Stimulated activated CD4-positive, alpha-beta T cell treated with anti-CD3 and anti-CD28 coated beads, TNF-alpha, amount 100 ng/mL, for 4 hours (primary cell): ENCODE data around the gene ADAD2.

ENCODE experiments used
- DNase-seq, 3 experiments: peaks; one replicate each; pipeline ENCODE4 v3.0.0-alpha.2; 2020; ENCODE audit warnings: low read depth in 3 of 3

The ADAD2 gene

GRCh38 chr16:84190731-84191388 lies at the start of gene ADAD2:
Gene ADAD2, plus strand, starts transcription at chr16:84191157. Its CDS starts 74 bp downstream, at chr16:84191231.
- DNase-seq = no peak

- no peak for DNase-seq
Measured at GRCh38 chr16:84143081-84143480, 47.9 kb upstream of the ADAD2 start.

GRCh38 chr16:84143784-84144199 lies 47.2 kb upstream of the ADAD2 start:
- DNase-seq = no peak

DNA sequence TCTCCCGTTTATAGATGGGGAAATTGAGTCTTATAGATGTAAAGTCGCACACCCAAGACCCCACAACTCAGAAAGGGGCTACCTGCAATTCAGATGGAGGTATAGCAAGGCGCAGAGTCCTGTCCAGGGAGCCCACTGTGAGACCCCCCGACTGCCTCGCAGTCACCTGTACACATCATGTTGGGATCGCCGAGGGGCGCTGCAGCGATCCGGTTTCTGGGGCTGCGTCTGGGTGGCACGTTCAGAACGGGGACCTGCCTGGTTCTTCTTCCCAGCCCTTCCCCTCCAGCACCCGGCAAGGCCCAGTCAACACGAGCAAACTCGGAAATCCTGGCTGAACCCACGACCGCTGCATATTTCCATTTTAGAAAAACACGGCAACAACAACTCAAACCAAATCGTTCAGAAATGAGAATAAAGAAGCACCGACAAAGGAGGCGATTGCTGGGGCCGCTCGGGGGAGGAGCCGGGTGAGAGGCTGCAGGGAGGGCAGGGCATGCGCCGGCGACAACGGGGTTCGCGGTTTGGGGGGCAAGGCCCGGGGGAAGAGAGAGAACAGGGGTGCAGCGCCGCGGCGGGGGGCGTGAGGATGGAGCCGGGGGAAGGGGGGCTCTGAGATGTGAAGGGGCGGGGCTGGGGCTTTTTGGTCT lies 46.6 kb upstream of the ADAD2 start:
- peak in 2 of 3 experiments; percentile 5 to 13 for DNase-seq

- peak; percentile 89 to 92 (median 91) for DNase-seq
Measured at GRCh38 chr16:84144859-84145639, 45.9 kb upstream of the ADAD2 start, which contains the start of the genes DNAAF1 and HSDL1. Gene DNAAF1, plus strand, starts transcription at chr16:84145308. Its CDS starts 133 bp downstream, at chr16:84145441. Gene HSDL1, minus strand, starts transcription at chr16:84145177. Its CDS starts 13,856 bp downstream, at chr16:84131321.

GRCh38 chr16:84150926-84151325 lies 40.0 kb upstream of the ADAD2 start:
- DNase-seq = no peak

GRCh38 chr16:84153660-84154214 lies 37.2 kb upstream of the ADAD2 start:
- no peak for DNase-seq

DNA sequence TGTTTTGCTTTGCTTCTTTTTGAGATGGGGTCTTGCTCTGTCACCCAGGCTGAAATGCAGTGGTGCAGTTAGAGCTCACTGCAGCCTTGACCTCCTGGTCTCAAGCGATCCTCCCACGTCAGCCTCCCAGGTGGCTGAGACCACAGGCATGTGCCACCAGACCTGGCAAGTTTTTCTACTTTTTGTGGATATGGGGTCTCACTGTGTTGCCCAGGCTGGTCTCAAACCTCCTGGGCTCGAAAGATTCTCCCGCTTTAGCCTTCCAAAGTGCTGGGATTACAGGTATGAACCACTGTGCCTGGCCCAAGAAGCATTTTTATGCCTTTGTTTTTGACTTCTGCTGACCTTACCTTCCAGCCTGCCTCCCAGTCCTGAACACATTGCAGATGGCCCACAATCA lies 35.7 kb upstream of the ADAD2 start:
- no peak for DNase-seq

DNA sequence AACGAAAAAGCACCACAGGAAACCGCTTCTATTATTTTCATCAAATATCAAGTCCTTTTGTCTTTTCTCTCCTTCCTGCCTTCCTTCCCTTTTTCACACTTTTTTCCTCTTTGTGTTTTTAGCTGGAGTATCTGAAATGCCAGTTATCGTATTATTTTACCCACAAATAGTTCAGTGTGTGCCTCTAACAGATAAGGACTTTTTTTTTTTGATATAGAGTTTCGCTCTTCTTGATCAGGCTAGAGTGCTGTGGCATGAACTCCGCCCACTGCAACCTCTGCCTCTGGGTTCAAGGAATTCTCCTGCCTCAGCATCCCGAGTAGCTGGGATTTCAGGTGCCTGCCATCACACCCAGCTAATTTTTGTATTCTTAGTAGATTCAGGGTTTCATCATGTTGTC lies 35.2 kb upstream of the ADAD2 start:
- DNase-seq = no peak

DNA sequence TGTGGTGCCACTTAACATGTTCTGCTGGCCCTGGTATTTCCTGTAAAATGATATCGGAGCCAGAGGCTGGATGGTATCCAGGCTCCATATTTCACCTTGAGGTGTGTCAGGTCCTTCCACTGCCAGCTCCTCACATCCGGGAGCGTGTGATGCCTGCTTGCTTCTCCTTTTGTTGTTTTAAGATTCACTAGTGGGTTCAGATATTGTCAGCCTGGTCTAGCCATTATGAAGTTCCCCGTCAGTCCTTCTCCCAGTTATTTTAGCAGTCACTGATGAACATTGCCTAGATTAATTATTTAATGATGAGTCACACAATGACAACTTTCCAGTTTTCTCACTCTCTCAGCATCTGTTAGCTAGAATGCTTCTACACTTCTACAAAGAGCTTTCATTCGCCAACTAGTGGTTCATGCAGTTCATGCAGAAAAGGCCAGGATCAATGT lies 34.6 kb upstream of the ADAD2 start:
- no peak for DNase-seq

DNA sequence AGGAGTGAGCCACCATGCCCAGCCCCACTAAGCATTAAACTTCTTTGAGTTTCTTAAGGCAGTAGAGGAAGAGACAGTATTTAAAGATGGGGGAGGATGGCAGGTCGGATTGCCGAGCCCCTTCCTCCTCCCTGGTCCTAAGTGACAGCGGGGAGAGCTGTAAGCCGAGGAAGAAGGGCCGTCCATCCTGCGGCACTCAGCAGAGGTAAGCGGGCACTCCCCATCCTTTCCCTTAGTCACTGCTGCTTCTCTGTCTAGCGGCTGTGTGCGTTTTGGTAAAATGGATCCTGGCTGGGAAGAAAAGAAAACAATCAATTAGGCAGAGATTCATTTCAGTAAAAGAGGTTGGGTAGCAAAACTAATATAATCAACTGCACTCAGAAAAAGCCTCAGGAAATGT lies 31.9 kb upstream of the ADAD2 start:
- no peak for DNase-seq

- no peak for DNase-seq
Measured at GRCh38 chr16:84159800-84160199, 31.2 kb upstream of the ADAD2 start.

GRCh38 chr16:84161037-84161436 lies 29.9 kb upstream of the ADAD2 start:
- DNase-seq = no peak

- no peak for DNase-seq
Measured at GRCh38 chr16:84161801-84162200, 29.2 kb upstream of the ADAD2 start.

GRCh38 chr16:84165746-84166145 lies 25.2 kb upstream of the ADAD2 start:
- DNase-seq = no peak

DNA sequence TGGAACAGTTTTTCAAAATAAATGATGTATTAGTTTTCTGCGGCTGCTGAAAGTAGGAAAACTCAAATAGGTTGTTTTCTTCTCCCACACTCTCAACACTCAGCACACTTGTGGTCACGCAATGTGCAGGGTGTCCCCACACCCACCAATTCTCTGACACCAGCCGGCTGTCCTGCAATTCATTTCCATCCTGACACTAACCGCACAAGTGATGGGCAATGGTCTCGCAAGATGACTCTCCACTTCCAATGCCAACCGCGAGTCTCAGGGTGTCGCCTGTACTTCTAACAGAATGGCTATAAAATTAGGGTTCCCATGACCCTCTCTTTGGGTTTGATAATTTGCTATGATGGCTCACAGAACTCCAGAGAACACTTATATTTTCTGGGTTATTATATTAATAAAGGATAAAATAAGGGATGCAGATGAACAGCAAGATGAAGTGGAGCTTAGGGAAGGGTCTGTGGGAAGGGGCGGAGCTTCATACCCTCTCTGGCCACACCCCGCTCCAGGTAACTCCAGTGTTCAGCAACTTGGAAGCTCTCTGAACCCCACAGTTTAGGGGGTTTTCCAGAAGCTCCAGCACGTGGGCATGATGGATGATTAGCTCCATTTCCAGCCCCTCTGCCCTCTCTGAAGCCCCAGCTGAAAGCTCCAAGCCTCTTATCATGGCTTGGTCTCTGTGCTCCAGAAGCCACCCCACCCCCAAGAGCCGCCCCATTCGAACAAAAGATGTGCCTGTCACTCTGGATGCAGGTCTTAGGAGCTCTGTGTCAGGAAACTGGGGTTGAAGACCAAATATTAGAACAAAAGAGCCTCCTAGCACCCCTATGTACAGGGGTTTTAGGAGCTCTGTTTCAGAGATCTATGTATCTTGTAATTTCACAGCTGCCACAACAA lies 23.9 kb upstream of the ADAD2 start:
- DNase-seq = no peak

DNA sequence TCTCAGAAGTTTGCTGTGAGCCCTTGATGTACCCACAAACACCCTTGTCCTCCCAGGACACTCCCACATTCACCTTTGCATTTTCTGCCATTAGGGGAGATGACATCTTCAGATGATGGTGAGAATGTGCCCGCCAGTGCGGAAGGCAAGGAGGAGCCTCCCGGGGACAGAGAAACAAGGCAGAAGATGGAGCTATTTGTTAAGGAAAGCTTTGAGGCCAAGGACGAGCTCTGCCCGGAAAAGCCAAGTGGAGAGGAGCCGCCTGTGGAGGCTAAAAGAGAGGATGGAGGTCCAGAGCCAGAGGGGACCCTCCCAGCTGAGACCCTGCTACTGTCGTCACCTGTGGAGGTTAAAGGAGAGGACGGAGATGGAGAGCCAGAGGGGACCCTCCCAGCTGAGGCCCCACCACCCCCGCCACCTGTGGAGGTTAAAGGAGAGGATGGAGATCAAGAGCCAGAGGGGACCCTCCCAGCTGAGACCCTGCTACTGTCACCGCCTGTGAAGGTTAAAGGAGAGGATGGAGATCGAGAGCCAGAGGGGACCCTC lies 21.1 kb upstream of the ADAD2 start:
- no peak for DNase-seq

DNA sequence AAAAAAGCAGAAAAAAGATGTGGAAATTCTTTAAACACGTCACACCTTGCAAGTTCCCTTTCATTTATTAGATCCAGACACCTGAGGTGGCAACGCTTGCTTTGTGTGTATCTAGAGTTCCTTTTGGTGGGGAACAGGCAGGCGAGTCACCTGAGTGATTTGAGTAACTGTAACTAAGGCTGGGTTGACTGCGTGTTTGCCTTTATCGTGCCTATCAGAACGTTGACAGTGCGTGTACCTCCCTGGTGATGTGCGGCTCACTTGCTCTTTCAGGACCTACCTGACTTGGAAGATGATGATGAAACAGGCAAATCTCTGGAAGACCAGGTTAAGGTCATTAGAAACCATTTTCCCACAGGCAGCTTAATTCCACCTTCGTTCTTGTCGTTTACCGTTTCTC lies 16.6 kb upstream of the ADAD2 start:
- no peak for DNase-seq

DNA sequence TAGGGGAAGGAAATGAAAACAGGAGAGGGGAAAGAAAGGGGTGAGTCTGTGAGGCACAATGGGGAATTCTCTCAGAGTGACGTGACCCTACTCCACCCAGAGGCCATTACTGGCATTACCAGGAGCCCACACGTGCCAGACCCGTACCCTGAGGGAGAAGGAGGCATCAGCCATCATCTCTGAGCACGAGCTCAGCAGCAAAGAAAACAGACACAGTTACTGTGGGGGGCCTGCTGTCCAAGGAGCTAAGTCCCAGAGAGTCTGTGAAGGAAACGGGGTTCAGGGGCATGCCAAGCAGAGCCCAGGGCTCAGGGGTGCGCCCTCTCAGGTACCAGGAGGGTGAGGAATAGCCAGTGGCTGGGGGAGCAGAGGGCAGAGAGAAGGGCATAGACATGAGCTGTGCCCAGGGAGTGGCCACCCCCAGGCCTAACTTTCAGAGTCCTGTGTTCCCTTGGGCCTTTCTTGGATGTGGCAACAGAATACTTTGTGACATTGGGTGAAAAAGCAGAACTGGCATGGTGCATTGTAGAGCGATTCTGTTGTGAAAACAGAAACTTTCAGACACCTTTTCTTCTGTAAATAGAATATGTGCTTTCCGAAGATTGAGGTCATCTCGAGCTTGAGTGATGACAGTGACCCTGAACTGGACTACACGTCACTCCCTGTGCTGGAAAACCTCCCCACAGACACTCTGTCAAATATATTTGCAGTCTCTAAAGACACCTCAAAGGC lies 15.4 kb upstream of the ADAD2 start:
- DNase-seq = peak; percentile 13 to 52 (median 45)
